Measurements from ENCODE around the gene PCDH9.

The PCDH9 gene

DNA sequence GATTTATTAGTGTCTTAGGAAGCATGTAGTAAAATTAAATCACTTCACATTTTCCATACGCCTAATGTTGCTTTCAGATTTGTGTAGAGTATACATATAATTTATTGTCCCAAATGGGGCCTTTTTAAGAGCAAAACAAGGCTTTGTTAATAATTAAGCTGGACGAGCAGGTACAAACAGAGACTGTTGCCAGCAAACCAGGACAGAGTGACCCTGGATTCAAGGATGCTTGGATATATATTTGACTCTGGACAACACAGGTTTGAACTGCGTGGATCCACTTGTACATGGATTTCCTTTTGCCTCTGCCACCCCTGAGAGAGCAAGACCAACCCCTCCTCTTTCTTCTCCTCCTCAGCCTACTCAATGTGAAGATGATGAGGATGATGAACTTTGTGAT lies 454.9 kb downstream of the PCDH9 start:
- TF ChIP-seq, protein P1, sequence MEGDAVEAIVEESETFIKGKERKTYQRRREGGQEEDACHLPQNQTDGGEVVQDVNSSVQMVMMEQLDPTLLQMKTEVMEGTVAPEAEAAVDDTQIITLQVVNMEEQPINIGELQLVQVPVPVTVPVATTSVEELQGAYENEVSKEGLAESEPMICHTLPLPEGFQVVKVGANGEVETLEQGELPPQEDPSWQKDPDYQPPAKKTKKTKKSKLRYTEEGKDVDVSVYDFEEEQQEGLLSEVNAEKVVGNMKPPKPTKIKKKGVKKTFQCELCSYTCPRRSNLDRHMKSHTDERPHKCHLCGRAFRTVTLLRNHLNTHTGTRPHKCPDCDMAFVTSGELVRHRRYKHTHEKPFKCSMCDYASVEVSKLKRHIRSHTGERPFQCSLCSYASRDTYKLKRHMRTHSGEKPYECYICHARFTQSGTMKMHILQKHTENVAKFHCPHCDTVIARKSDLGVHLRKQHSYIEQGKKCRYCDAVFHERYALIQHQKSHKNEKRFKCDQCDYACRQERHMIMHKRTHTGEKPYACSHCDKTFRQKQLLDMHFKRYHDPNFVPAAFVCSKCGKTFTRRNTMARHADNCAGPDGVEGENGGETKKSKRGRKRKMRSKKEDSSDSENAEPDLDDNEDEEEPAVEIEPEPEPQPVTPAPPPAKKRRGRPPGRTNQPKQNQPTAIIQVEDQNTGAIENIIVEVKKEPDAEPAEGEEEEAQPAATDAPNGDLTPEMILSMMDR (IDR thresholded peaks at IDR 0.05) = no peak

DNA sequence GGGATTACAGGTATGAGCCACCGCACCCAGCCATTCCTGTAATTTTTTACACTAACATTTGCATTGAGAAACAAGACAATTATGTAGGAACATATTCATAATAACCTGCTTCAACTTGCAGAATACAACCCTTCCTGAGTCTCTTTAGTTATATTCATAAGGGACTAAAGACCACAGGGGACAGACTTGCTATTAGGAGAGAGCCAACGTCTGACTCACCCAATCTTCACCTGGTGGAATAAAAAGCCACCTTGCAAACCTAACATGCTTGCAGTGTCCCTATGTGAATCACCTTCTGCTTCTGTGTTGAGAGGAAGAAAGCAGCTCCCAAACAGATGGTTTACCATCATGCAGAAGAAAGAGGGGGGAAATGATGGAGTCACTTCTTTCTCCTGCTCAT lies 456.1 kb downstream of the PCDH9 start:
- TF ChIP-seq, protein P1 (IDR thresholded peaks at IDR 0.05) = no peak

DNA sequence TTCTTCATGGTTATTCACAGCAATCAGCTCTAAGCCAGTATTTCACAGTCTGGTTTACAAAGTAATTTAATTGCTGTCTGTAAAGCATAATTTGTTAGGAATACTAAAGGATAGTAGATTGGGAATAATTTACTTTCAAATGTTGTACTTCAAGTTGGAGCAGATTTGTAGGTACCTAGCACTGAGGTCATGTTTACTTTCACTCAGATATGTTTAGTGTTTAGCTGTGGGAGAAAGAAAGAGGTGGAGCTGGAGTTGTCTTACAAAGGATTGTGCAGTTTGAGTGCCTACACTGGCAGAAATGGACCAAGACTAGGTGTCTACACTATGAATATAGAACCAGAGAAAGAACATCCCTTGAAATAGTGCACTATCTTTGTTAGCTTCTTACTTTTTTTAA lies 464.6 kb downstream of the PCDH9 start:
- TF ChIP-seq, protein P1 (IDR thresholded peaks at IDR 0.05) = no peak

DNA sequence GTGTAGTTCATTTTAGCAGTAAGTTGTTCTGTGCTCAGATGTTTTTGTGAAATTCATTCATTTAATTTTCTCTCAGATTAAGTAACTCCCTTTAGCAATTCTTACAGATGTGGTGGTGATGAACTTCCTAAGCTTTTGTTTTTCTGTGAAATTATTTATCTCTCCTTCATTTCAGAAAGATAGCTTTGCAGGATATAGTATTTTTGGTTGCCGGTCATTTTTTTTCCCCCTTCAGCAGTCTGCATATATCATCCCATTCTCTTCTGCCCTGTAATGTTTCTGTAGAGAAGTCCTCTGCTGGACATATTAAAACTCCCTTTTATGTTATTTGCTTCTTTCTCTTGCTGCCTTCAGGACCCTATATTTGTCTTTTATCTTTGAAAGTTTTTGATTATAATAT lies 470.2 kb downstream of the PCDH9 start:
- TF ChIP-seq, protein P1 (IDR thresholded peaks at IDR 0.05) = no peak

DNA sequence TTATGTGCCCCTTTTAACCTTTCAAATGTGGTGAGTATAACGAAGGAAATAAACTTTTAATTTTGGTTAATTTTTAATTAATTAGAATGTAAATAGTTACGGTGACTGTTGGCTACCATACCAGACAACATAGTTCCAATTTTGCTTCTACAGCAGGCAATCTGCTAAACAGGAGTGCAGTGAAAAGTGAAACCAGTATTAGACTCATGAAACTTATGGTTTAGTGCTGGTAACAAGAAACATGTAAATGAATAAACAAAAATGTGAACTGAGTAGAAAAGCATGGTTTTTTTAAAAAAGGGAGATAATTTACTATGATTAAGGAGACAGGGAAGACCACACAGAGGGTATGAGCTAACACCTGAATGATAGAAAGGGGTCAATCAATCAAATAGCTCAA lies 478.4 kb downstream of the PCDH9 start:
- TF ChIP-seq, protein P1 (IDR thresholded peaks at IDR 0.05) = no peak

DNA sequence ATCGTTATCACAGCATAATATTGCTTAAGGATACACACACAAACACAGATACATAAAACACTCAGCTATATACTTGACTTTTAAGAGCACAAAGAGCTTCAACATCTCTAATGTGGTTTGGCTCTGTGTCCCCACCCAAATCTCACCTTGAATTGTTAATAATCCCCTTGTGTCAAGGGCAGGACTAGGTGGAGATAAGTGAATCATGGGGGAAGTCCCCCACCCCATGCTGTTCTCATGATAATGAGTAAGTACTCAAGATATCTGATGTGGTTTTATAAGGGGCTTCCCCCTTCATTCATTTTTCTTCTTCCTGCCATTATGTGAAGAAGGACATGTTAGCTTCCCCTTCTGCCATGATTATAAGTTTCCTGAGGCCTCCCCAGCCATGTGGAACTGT lies 481.4 kb downstream of the PCDH9 start:
- TF ChIP-seq, protein P1 (IDR thresholded peaks at IDR 0.05) = no peak

DNA sequence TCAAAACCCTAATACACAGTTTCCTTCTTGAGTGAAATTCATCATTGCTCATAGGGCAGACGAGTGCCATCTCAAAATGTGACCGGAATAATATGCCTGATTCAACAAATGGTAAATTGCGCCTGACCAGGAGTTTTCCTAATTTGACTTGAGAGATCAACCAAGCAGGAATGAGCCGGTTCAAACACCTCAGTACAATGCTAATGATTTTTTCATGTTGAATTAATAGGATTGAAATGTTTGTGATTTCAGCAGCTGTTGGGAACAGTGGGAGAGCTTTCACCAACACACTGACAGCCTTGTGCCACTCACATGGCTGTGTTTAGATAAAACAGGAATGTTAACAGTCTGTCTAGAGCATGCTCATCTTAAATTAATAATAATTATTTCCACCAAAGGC lies 484.8 kb downstream of the PCDH9 start:
- TF ChIP-seq, protein P1 (IDR thresholded peaks at IDR 0.05) = no peak

DNA sequence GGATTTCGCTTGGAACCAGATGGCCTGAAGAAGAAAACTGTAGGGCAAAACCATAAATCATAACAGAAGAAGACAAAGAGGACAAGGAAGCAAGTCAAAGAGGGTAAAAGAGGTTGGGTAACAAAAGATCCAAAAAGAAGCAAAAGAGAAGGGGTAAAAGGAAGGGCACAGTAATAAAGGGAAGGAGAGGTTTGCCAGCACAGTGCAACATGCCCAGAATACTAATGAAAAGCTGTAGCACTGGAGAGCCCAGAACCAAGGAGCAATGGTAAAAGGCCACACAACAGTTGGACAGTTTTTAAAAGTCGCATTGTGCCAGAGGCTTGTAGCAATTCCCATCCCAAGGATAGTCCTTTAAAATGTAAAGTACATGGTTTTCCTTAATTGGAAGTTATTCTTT lies 506.6 kb downstream of the PCDH9 start:
- TF ChIP-seq, protein P1 (IDR thresholded peaks at IDR 0.05) = no peak

Measured in LNCAP (cell line).